Measurements from ENCODE around the gene SEPHS1. TPM values are rescaled to one million over a fixed set of nuclear protein-coding genes. Genes with fewer than 3 reads are reported as not detected.

Gene SEPHS1
- total RNA-seq, 1 experiment from 2014 or later = 61.8 TPM

GRCh38 chr10:13327534-13327933 lies 20.6 kb downstream of the SEPHS1 start:
- intact Hi-C loops (cut with micrococcal nuclease; ENCODE audit: unreplicated experiment) = no loop called here
- peaks cover 30% of the 10 kb centered on the region for H3K36me3 Mint-ChIP-seq (ENCODE audit: insufficient read depth, unreplicated experiment)
- DNase-seq = no peak
- no TSS peak for BruUV-seq (replicated peaks)
- no peak overlapping the region for H3K4me3 Mint-ChIP-seq (ENCODE audit: low read depth, unreplicated experiment)
- CTCF ChIA-PET = no interaction called here
- no peak for TF ChIP-seq CTCF (IDR thresholded peaks at IDR 0.05; ENCODE audit: unreplicated experiment)
- H3K27me3 Mint-ChIP-seq (ENCODE audit: unreplicated experiment) = no peaks in the 10 kb centered on the region
- no peak overlapping the region for H3K27ac Mint-ChIP-seq (ENCODE audit: unreplicated experiment)
- no peaks in the 10 kb centered on the region for H3K9me3 Mint-ChIP-seq (ENCODE audit: low read depth, unreplicated experiment)
- H3K4me1 Mint-ChIP-seq (ENCODE audit: low read depth, unreplicated experiment) = no peaks in the 10 kb centered on the region

- CTCF ChIA-PET = no interaction called here
- DNase-seq = no peak
These were observed 25.4 kb downstream of the SEPHS1 start for GRCh38 chr10:13322615-13323148.

GRCh38 chr10:13321576-13321975 lies 26.5 kb downstream of the SEPHS1 start:
- Mint-ChIP-seq H3K27me3 (ENCODE audit: unreplicated experiment) (no peaks in the 10 kb centered on the region), H3K4me1 (ENCODE audit: low read depth, unreplicated experiment) (no peaks in the 10 kb centered on the region), H3K36me3 (ENCODE audit: insufficient read depth, unreplicated experiment) (peaks cover 49% of the 10 kb centered on the region), H3K4me3 (ENCODE audit: low read depth, unreplicated experiment) (no peak overlapping the region), H3K9me3 (ENCODE audit: low read depth, unreplicated experiment) (no peaks in the 10 kb centered on the region), H3K27ac (ENCODE audit: unreplicated experiment) (no peak overlapping the region)
- no peak for TF ChIP-seq CTCF (IDR thresholded peaks at IDR 0.05; ENCODE audit: unreplicated experiment)
- intact Hi-C loops (cut with micrococcal nuclease; ENCODE audit: unreplicated experiment) = no loop called here
- DNase-seq = no peak
- CTCF ChIA-PET = no interaction called here
- no TSS peak for BruUV-seq (replicated peaks)

More at GRCh38 chr10:13322615-13323148, 25.4 kb downstream of the SEPHS1 start:
- BruUV-seq (replicated peaks) = no TSS peak
- Mint-ChIP-seq H3K36me3 (ENCODE audit: insufficient read depth, unreplicated experiment) (peaks cover 42% of the 10 kb centered on the region), H3K27ac (ENCODE audit: unreplicated experiment) (no peak overlapping the region), H3K4me1 (ENCODE audit: low read depth, unreplicated experiment) (no peaks in the 10 kb centered on the region), H3K9me3 (ENCODE audit: low read depth, unreplicated experiment) (no peaks in the 10 kb centered on the region), H3K4me3 (ENCODE audit: low read depth, unreplicated experiment) (no peak overlapping the region), H3K27me3 (ENCODE audit: unreplicated experiment) (no peaks in the 10 kb centered on the region)
- TF ChIP-seq CTCF (IDR thresholded peaks at IDR 0.05; ENCODE audit: unreplicated experiment) = no peak
- intact Hi-C loops (cut with micrococcal nuclease; ENCODE audit: unreplicated experiment) = no loop called here

- no peaks in the 10 kb centered on the region for H3K9me3 Mint-ChIP-seq (ENCODE audit: low read depth, unreplicated experiment)
- no peak overlapping the region for H3K27ac Mint-ChIP-seq (ENCODE audit: unreplicated experiment)
- no peaks in the 10 kb centered on the region for H3K27me3 Mint-ChIP-seq (ENCODE audit: unreplicated experiment)
- intact Hi-C loops (cut with micrococcal nuclease; ENCODE audit: unreplicated experiment) = no loop called here
- H3K4me3 Mint-ChIP-seq (ENCODE audit: low read depth, unreplicated experiment) = no peak overlapping the region
- BruUV-seq (replicated peaks) = no TSS peak
- CTCF ChIA-PET = no interaction called here
- peaks cover 34% of the 10 kb centered on the region for H3K36me3 Mint-ChIP-seq (ENCODE audit: insufficient read depth, unreplicated experiment)
- H3K4me1 Mint-ChIP-seq (ENCODE audit: low read depth, unreplicated experiment) = no peaks in the 10 kb centered on the region
- no peak for TF ChIP-seq CTCF (IDR thresholded peaks at IDR 0.05; ENCODE audit: unreplicated experiment)
- no peak for DNase-seq
These were observed 28.9 kb downstream of the SEPHS1 start for GRCh38 chr10:13319166-13319565.

Measured in Calu3 (cell line).